Mesendoderm (in vitro differentiated cells): ENCODE data around the gene FIBIN.

Source experiments
- DNase-seq: peaks from one replicate; pipeline ENCODE4 v3.0.0; 2013
- H2AK5ac ChIP-seq: 2 replicates; pipeline ENCODE4 v1.6.1; 2013; ENCODE audit warnings: low read length, inconsistent platforms
- H2BK120ac ChIP-seq: 2 replicates; pipeline ENCODE4 v1.6.1; 2013; ENCODE audit warnings: low read depth, mild to moderate bottlenecking, low read length, moderate library complexity, mixed read lengths
- H2BK15ac ChIP-seq: replicated peaks from 2 replicates; pipeline ENCODE4 v1.6.1; 2013; ENCODE audit warnings: low read depth, mild to moderate bottlenecking, moderate library complexity
- H2BK5ac ChIP-seq: 2 replicates; pipeline ENCODE4 v1.6.1; 2013; ENCODE audit warnings: low read length, inconsistent platforms
- H3K18ac ChIP-seq: 2 replicates; pipeline ENCODE4 v1.6.1; 2013; ENCODE audit warnings: mild to moderate bottlenecking, low read length, mixed read lengths
- H3K23ac ChIP-seq: one replicate; pipeline ENCODE4 v1.6.1; 2013; ENCODE audit warnings: low read length
- H3K27ac ChIP-seq: 2 replicates; pipeline ENCODE4 v1.5.1; 2013; ENCODE audit warnings: low read depth, mild to moderate bottlenecking, inconsistent platforms, low read length, moderate library complexity
- H3K27me3 ChIP-seq: 2 replicates; pipeline ENCODE4 v1.6.1; 2013; ENCODE audit warnings: low read length, control low read depth, mild to moderate bottlenecking, inconsistent platforms; ENCODE audit not compliant: insufficient read depth, poor library complexity
- H3K36me3 ChIP-seq: 2 replicates; pipeline ENCODE4 v1.6.1; 2013; ENCODE audit warnings: low read length, inconsistent platforms; ENCODE audit not compliant: control insufficient read depth, insufficient read depth
- H3K4ac ChIP-seq: one replicate; pipeline ENCODE4 v1.6.1; 2013; ENCODE audit warnings: low read depth, mild to moderate bottlenecking, low read length, moderate library complexity
- H3K4me1 ChIP-seq: 2 replicates; pipeline ENCODE4 v1.6.1; 2013; ENCODE audit warnings: low read depth, low read length, inconsistent platforms; ENCODE audit not compliant: control insufficient read depth
- H3K4me2 ChIP-seq: 2 replicates; pipeline ENCODE4 v1.6.1; 2013; ENCODE audit warnings: low read length
- H3K4me3 ChIP-seq: 2 replicates; pipeline ENCODE4 v1.5.1; 2013; ENCODE audit warnings: mild to moderate bottlenecking, low read length
- H3K56ac ChIP-seq: one replicate; pipeline ENCODE4 v1.6.1; 2013; ENCODE audit warnings: low read length
- H3K79me1 ChIP-seq: 2 replicates; pipeline ENCODE4 v1.6.1; 2013; ENCODE audit warnings: low read length, inconsistent platforms
- H3K79me2 ChIP-seq: 2 replicates; pipeline ENCODE4 v1.6.1; 2013; ENCODE audit warnings: mild to moderate bottlenecking, low read length; ENCODE audit not compliant: control insufficient read depth, insufficient read depth
- H3K9ac ChIP-seq: 2 replicates; pipeline ENCODE4 v1.6.1; 2013; ENCODE audit warnings: low read length, inconsistent platforms
- H4K5ac ChIP-seq: one replicate; pipeline ENCODE4 v1.6.1; 2013; ENCODE audit warnings: low read length
- H4K8ac ChIP-seq: one replicate; pipeline ENCODE4 v1.6.1; 2013; ENCODE audit warnings: low read depth, mild to moderate bottlenecking, control low read depth, low read length, moderate library complexity
- WGBS: extraction: QIAGEN DNeasy Blood & Tissue Kit; methylation state at CpG from one replicate; pipeline ENCODE4 v1.1.7; 2013; ENCODE audit warnings: low lambda C conversion rate, missing lambda C conversion rate; ENCODE audit not compliant: insufficient coverage; ENCODE audit errors: extremely low coverage; 5-methylcytosine and 5-hydroxymethylcytosine counted together

Gene FIBIN

DNA sequence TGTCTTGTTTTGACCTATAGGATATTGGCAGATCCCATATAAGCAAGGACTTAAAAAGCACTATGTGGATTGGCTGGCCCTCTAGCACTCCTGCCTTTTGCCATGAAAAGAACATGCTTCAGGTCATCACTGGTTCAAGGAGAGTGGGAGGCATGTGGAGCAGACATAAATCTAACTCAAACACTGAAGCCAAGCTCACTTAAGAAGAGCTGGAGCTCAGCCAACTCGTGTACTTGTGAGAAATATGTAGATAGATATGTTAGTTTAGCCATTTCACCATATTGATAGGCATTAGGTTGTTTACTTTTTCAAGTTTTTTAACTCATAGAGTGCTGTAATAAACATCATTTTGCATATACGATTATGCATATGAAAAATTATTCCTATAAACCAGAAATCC is 26.8 kb downstream of the FIBIN start:
- Histone ChIP-seq H3K79me1 (no peaks in the 10 kb centered on the region), H2BK5ac (no peak overlapping the region), H2BK120ac (no peak overlapping the region), H3K79me2 (no peaks in the 10 kb centered on the region), H4K8ac (no peak overlapping the region), H2BK15ac (no peak overlapping the region), H3K27me3 (no peaks in the 10 kb centered on the region), H3K18ac (no peak overlapping the region), H3K23ac (no peak overlapping the region), H3K4me3 (no peak overlapping the region), H3K36me3 (no peaks in the 10 kb centered on the region), H2AK5ac (no peak overlapping the region), H3K56ac (no peak overlapping the region), H4K5ac (no peak overlapping the region), H3K4me1 (no peaks in the 10 kb centered on the region), H3K4ac (no peak overlapping the region), H3K9ac (no peak overlapping the region), H3K4me2 (no peak overlapping the region), H3K27ac (no peak overlapping the region)
- no peak for DNase-seq
- no CpG with 5 or more reads among the region's 2 CpGs for WGBS

GRCh38 chr11:27022659-27023251 is 28.8 kb downstream of the FIBIN start:
- H3K23ac ChIP-seq, result no peak overlapping the region
- no peak overlapping the region for H3K9ac ChIP-seq
- no peaks in the 10 kb centered on the region for H3K27me3 ChIP-seq
- H3K36me3 ChIP-seq, result no peaks in the 10 kb centered on the region
- no peak overlapping the region for H3K4ac ChIP-seq
- no peak overlapping the region for H2BK15ac ChIP-seq
- H3K79me1 ChIP-seq, result no peaks in the 10 kb centered on the region
- no peaks in the 10 kb centered on the region for H3K4me1 ChIP-seq
- no peak for DNase-seq
- H3K79me2 ChIP-seq, result no peaks in the 10 kb centered on the region
- H2AK5ac ChIP-seq, result no peak overlapping the region
- H3K27ac ChIP-seq, result no peak overlapping the region
- no CpG with 5 or more reads among the region's 1 CpG for WGBS
- no peak overlapping the region for H3K56ac ChIP-seq
- H2BK120ac ChIP-seq, result no peak overlapping the region
- no peak overlapping the region for H4K5ac ChIP-seq
- H2BK5ac ChIP-seq, result no peak overlapping the region
- no peak overlapping the region for H3K4me3 ChIP-seq
- H3K4me2 ChIP-seq, result no peak overlapping the region
- no peak overlapping the region for H4K8ac ChIP-seq
- H3K18ac ChIP-seq, result no peak overlapping the region

- no CpG with 5 or more reads among the region's 3 CpGs for WGBS
- H3K18ac ChIP-seq, result no peak overlapping the region
These were observed 31.0 kb downstream of the FIBIN start for GRCh38 chr11:27024865-27025264.

GRCh38 chr11:27025312-27025955 is 31.5 kb downstream of the FIBIN start:
- Histone ChIP-seq H3K9ac (no peak overlapping the region), H3K23ac (no peak overlapping the region), H3K36me3 (no peaks in the 10 kb centered on the region), H2BK15ac (no peak overlapping the region), H3K27me3 (no peaks in the 10 kb centered on the region), H3K4ac (no peak overlapping the region), H3K4me3 (no peak overlapping the region), H3K27ac (no peak overlapping the region), H3K4me2 (no peak overlapping the region), H2AK5ac (no peak overlapping the region), H4K8ac (no peak overlapping the region), H4K5ac (no peak overlapping the region), H2BK120ac (no peak overlapping the region), H2BK5ac (no peak overlapping the region), H3K79me2 (no peaks in the 10 kb centered on the region), H3K18ac (no peak overlapping the region), H3K56ac (no peak overlapping the region), H3K4me1 (no peaks in the 10 kb centered on the region), H3K79me1 (no peaks in the 10 kb centered on the region)
- no peak for DNase-seq
- no CpG with 5 or more reads among the region's 6 CpGs for WGBS

More at GRCh38 chr11:27024865-27025264, 31.0 kb downstream of the FIBIN start:
- no peak overlapping the region for H3K4ac ChIP-seq
- H3K23ac ChIP-seq, result no peak overlapping the region
- no peak overlapping the region for H2BK15ac ChIP-seq
- H2BK5ac ChIP-seq, result no peak overlapping the region
- H3K4me3 ChIP-seq, result no peak overlapping the region
- no peak overlapping the region for H4K8ac ChIP-seq
- no peak overlapping the region for H4K5ac ChIP-seq
- H3K9ac ChIP-seq, result no peak overlapping the region
- H3K36me3 ChIP-seq, result no peaks in the 10 kb centered on the region
- no peaks in the 10 kb centered on the region for H3K79me2 ChIP-seq
- no peak overlapping the region for H3K4me2 ChIP-seq
- no peak overlapping the region for H3K27ac ChIP-seq
- no peaks in the 10 kb centered on the region for H3K4me1 ChIP-seq
- no peak overlapping the region for H2BK120ac ChIP-seq
- H2AK5ac ChIP-seq, result no peak overlapping the region
- no peak overlapping the region for H3K56ac ChIP-seq
- no peak for DNase-seq
- no peaks in the 10 kb centered on the region for H3K79me1 ChIP-seq
- H3K27me3 ChIP-seq, result no peaks in the 10 kb centered on the region

GRCh38 chr11:27025957-27026733 is 32.2 kb downstream of the FIBIN start:
- Histone ChIP-seq H3K4me1 (no peaks in the 10 kb centered on the region), H3K56ac (no peak overlapping the region), H2BK5ac (no peak overlapping the region), H3K27me3 (no peaks in the 10 kb centered on the region), H2AK5ac (no peak overlapping the region), H3K4me3 (no peak overlapping the region), H3K4me2 (no peak overlapping the region), H3K79me1 (no peaks in the 10 kb centered on the region), H3K9ac (no peak overlapping the region), H3K18ac (no peak overlapping the region), H2BK15ac (no peak overlapping the region), H3K27ac (no peak overlapping the region), H4K8ac (no peak overlapping the region), H3K79me2 (no peaks in the 10 kb centered on the region), H3K23ac (no peak overlapping the region), H4K5ac (no peak overlapping the region), H3K4ac (no peak overlapping the region), H3K36me3 (no peaks in the 10 kb centered on the region), H2BK120ac (no peak overlapping the region)
- no peak for DNase-seq
- no CpG with 5 or more reads among the region's 8 CpGs for WGBS
